Spleen (tissue), 11 donors: Measurements from ENCODE around the gene IL3RA. TPM values are rescaled to one million over a fixed set of nuclear protein-coding genes. Genes with fewer than 3 reads are reported as not detected.
A peak's percentile ranks its signal among the peaks of the same experiment; 100 is the strongest.
"Not testable (repeated sequence)": the region's sequence is repeated elsewhere in the genome, so short reads cannot be mapped to it uniquely, and the experiment has no call there.

ENCODE experiments used
- DNase-seq: peaks from one replicate; pipeline ENCODE4 v3.0.0-alpha.2; 2020
- H3K27ac ChIP-seq, 8 donors: fragments of 200-600 bp; sonication (generic) in 7 of 8; 1 replicate in 4 of 8; 2 replicates in 4 of 8; pipeline versions ENCODE4 v1.5.0 to v1.8.0; 2016 to 2021; ENCODE audit warnings: inconsistent platforms in 4 of 8, mild to moderate bottlenecking in 4 of 8, moderate library complexity in 1 of 8
- H3K27me3 ChIP-seq, 7 donors: fragments of 200-600 bp; sonication (generic) in 6 of 7; replicated peaks in 1 of 7; 1 replicate in 4 of 7; 2 replicates in 3 of 7; pipeline versions ENCODE4 v1.5.0 to v1.8.0; 2016 to 2021; ENCODE audit warnings: inconsistent platforms in 3 of 7, mild to moderate bottlenecking in 1 of 7
- H3K36me3 ChIP-seq, 6 donors: fragments of 200-600 bp; sonication (generic) in 5 of 6; 1 replicate in 4 of 6; 2 replicates in 2 of 6; pipeline versions ENCODE4 v1.5.0 to v1.8.0; 2016 to 2021; ENCODE audit warnings: inconsistent platforms in 2 of 6
- H3K4me1 ChIP-seq, 6 donors: fragments of 200-600 bp; sonication (generic) in 5 of 6; 1 replicate in 3 of 6; 2 replicates in 3 of 6; pipeline versions ENCODE4 v1.5.0 to v1.8.0; 2016 to 2021; ENCODE audit warnings: inconsistent platforms in 3 of 6
- H3K4me3 ChIP-seq, 8 donors: fragments of 200-600 bp; sonication (generic) in 7 of 8; 1 replicate in 4 of 8; 2 replicates in 4 of 8; pipeline versions ENCODE4 v1.5.0 to v1.8.0; 2016 to 2021; ENCODE audit warnings: inconsistent platforms in 4 of 8, mild to moderate bottlenecking in 4 of 8, moderate library complexity in 2 of 8
- H3K9me3 ChIP-seq, 8 donors: fragments of 200-600 bp; sonication (generic) in 7 of 8; 1 replicate in 4 of 8; 2 replicates in 4 of 8; pipeline versions ENCODE4 v1.5.0 to v1.8.0; 2016 to 2021; ENCODE audit warnings: inconsistent platforms in 4 of 8
- CTCF ChIP-seq, 11 experiments: fragments of 200-600 bp in 7 of 11; fragments of 450-650 bp in 4 of 11; sonication (generic) in 4 of 11; IDR thresholded peaks in 8 of 11; conservative IDR thresholded peaks in 3 of 11; 1 replicate in 7 of 11; 2 replicates in 4 of 11; pipeline versions ENCODE4 v1.4.0 to v1.8.0; 2016 to 2021; ENCODE audit warnings: antibody characterized with exemption in 11 of 11, inconsistent platforms in 4 of 11, mild to moderate bottlenecking in 1 of 11
- POLR2A ChIP-seq, 3 donors: fragments of 450-650 bp; IDR thresholded peaks; one replicate each; pipeline ENCODE4 v1.5.1; 2017; ENCODE audit warnings: antibody characterized with exemption in 3 of 3, mild to moderate bottlenecking in 1 of 3
- POLR2AphosphoS5 ChIP-seq, 3 donors: sonication (generic); formaldehyde crosslinking; IDR thresholded peaks; one replicate each; pipeline ENCODE4 v1.5.1; 2017; ENCODE audit warnings: antibody characterized with exemption in 3 of 3
- WGBS, 5 donors: extraction: QIAGEN DNeasy Blood & Tissue Kit in 3 of 5; methylation state at CpG; one replicate each; pipeline versions ENCODE4 v1.1.5 to v1.1.7; 2013 to 2018; 5-methylcytosine and 5-hydroxymethylcytosine counted together
- intact Hi-C: fragments of 100-400 bp; cut with DNase I; formaldehyde crosslinking; loops from one replicate; pipeline ENCODE4 v1.15.0; 2023; ENCODE audit warnings: low total_unique reads
- polyA plus RNA-seq, 3 donors: library from polyadenylated mRNA; stranded (reverse); fragments of 200-250 nt; gene quantifications; one replicate each; pipeline ENCODE4 v1.2.1, GENCODE V29; 2013
- total RNA-seq, 7 donors: library from RNA; depleted of rRNA in 3 of 7; stranded (reverse); fragments of >200 nt in 3 of 7; fragmentation: NEBNext Ultra II Directional in 4 of 7; extraction: Animal tissue kit (Norgen Biotek cat#: 25700) in 4 of 7; gene quantifications; one replicate each; pipeline versions ENCODE4 v1.1.0 to v1.2.1, GENCODE V29; 2016 to 2021
- donor health status: healthy with polysubstance abuse.
- donor health status: DM: no; HTN: no; CAD: no; lungs with moderate emphysema.
- donor health status: DM: no; HTN: no; CAD: no.
- donor health status: Bipolar disorder and iron deficiency.
- donor health status: healthy.
- donor health status: DM: no; HTN: no; CAD: no.
- donor health status: DM: yes; HTN: yes; CAD: no.

Gene IL3RA
- total and polyA plus RNA-seq, 10 donors = 2.4 to 11.2 (median 7.0) TPM

GRCh38 chrX:1336948-1337779 lies 579 bp downstream of the IL3RA start:
- peak overlapping the region in 7 of 8 donors; percentile 53 to 86 (median 69) for H3K27ac ChIP-seq
- H3K4me1 ChIP-seq = peaks cover 0 to 63% (median 20%) of the 10 kb centered on the region in 6 donors
- intact Hi-C loops = no loop called here
- peaks cover 0 to 7% (median 0%) of the 10 kb centered on the region in 6 donors for H3K36me3 ChIP-seq
- DNase-seq = peak; percentile 62
- 28 to 38% (median 30%) methylated on average over 18 of the region's 18 CpGs for WGBS, 5 donors
- peaks cover 0 to 18% (median 12%) of the 10 kb centered on the region in 8 donors for H3K9me3 ChIP-seq
- no peak for TF ChIP-seq POLR2A (IDR thresholded peaks at IDR 0.05)
- peaks cover 0 to 13% (median 0%) of the 10 kb centered on the region in 7 donors for H3K27me3 ChIP-seq
- H3K4me3 ChIP-seq = peak overlapping the region; percentile 18 to 56 (median 36)

GRCh38 chrX:1341545-1342184 lies 5.1 kb downstream of the IL3RA start:
- 74 to 81% (median 80%) methylated on average over 22 of the region's 22 CpGs for WGBS, 5 donors
- no peak for DNase-seq
- H3K27ac ChIP-seq = no peak overlapping the region
- no peak for TF ChIP-seq CTCF (IDR thresholded peaks at IDR 0.05 in 8 of 11, conservative IDR thresholded peaks at IDR 0.05 in 3 of 11)
- no peak for TF ChIP-seq POLR2A (IDR thresholded peaks at IDR 0.05)
- H3K4me3 ChIP-seq = no peak overlapping the region
- peaks cover 0 to 22% (median 0%) of the 10 kb centered on the region in 6 donors for H3K36me3 ChIP-seq
- H3K4me1 ChIP-seq = peaks cover 0 to 21% (median 7%) of the 10 kb centered on the region in 6 donors
- H3K9me3 ChIP-seq = peaks cover 0 to 18% (median 12%) of the 10 kb centered on the region in 8 donors
- intact Hi-C loops = no loop called here
- peaks cover 0 to 6% (median 0%) of the 10 kb centered on the region in 7 donors for H3K27me3 ChIP-seq

- peak; percentile 27 for DNase-seq
- intact Hi-C loops, H3K9me3 ChIP-seq, H3K4me1 ChIP-seq, H3K27ac ChIP-seq, H3K4me3 ChIP-seq, H3K27me3 ChIP-seq: not testable (repeated sequence)
- peaks cover 0 to 26% (median 0%) of the 10 kb centered on the region in 6 donors for H3K36me3 ChIP-seq
- WGBS, 5 donors = 92 to 98% (median 96%) methylated on average over 15 of the region's 15 CpGs
Observed at GRCh38 chrX:1349606-1350005, 13.0 kb downstream of the IL3RA start.

- Histone ChIP-seq H3K4me1 (peaks cover 0 to 7% (median 0%) of the 10 kb centered on the region in 6 donors), H3K27me3 (no peaks in the 10 kb centered on the region), H3K4me3 (no peak overlapping the region), H3K27ac (no peak overlapping the region), H3K36me3 (peaks cover 0 to 11% (median 0%) of the 10 kb centered on the region in 6 donors), H3K9me3 (peaks cover 0 to 4% (median 0%) of the 10 kb centered on the region in 8 donors)
- no peak for TF ChIP-seq POLR2A (IDR thresholded peaks at IDR 0.05)
- TF ChIP-seq CTCF (IDR thresholded peaks at IDR 0.05 in 8 of 11, conservative IDR thresholded peaks at IDR 0.05 in 3 of 11) = no peak
- TF ChIP-seq POLR2AphosphoS5 (IDR thresholded peaks at IDR 0.05) = peak; percentile 30 to 68 (median 51)
- DNase-seq = peak; percentile 69
- WGBS, 5 donors = 91 to 96% (median 94%) methylated on average over 47 to 49 of the region's 49 CpGs
- intact Hi-C loops = no loop called here
Observed at GRCh38 chrX:1351981-1352714, 15.6 kb downstream of the IL3RA start.
